GM18507 (cell line): ENCODE data around the gene ISG20L2.

Experiments
- DNase-seq: peaks from one replicate; pipeline ENCODE4 v3.0.0; 2011; ENCODE audit warnings: low read depth; ENCODE audit not compliant: insufficient read length; ENCODE audit errors: extremely low spot score
- FAIRE-seq: peaks from 2 replicates; lab custom pipeline; 2011; peaks lifted over from hg19 to GRCh38; lab: Jason Lieb, UNC

Gene ISG20L2

DNA sequence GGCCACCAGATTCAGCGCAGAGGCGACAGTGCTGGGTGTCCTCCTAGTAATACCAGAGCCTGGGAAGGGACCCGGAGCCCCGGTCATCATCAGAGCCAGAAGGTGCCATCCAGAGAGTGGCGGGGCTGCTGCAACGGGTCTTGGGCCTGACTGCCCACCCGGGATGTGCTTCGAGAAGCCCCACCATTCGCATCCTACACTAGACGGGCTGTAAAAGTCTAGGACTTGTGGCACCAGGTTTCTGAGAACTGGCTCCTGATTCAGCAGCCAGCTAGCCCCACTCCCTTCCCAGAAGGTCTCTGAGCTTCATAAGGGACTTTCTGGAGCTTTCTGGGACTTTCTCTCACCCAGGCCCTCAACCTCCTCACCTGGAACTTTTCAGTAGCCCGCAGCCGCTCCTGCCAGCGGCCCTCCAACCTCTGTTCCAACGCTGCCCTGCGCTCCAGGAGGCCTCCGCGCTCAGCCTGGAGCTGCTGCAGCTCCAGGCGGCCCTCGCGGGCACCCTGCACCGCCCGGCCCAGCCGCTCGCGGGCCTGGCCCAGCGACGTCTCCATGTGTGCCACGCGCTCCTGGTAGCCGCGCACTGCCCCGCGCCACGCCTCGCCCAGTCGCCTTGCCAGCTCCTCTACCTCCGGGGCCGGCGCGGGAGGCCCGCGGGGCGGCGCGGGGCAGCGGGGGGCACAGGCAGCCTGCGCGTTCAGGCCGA, 52.3 kb downstream of the ISG20L2 start:
- no peak for DNase-seq
- FAIRE-seq: no peak

DNA sequence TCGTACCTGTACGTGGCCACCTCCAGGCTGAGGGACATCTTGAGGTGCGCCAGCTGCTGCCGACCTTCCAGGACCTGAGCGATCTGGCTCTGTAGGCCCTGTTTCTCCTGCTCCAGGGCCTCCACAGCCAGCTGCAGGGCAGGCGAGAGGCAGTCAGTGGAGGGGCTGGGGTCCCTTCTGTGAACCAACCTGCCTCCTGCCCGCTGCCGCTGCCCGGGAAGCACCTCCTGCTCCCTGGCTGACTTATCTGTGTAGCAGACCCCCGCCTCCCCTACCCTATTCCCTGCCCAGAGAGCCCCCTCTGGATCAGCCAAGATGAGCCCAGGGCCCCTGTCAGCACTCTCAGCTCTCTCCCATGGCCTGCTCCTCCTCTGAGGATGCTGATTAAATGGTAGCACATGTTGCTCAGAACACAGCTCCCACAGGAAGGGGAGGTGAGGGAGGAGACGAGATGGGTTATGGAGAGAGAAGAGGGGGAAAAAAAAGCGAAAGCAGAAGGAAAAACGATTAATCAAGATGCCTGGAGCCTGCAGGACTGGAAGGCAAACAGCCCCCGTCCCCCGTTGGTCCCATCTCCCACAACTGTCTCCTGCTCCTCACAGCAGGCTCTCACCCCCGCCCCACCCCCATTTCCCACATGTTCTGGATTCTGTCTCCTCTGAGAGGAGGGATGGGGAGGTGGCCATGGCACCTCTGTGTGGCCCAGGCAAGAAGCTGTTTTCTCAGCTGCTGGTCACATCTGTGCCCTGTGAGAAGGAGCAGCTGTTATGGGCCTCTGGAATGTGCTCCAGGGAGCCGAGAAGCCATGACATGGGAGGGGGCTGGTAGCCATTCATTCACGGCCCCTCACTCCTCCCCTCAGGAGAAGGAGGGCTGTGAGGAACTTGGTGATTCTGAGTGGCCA, 53.1 kb downstream of the ISG20L2 start:
- FAIRE-seq: no peak
- DNase-seq: no peak

DNA sequence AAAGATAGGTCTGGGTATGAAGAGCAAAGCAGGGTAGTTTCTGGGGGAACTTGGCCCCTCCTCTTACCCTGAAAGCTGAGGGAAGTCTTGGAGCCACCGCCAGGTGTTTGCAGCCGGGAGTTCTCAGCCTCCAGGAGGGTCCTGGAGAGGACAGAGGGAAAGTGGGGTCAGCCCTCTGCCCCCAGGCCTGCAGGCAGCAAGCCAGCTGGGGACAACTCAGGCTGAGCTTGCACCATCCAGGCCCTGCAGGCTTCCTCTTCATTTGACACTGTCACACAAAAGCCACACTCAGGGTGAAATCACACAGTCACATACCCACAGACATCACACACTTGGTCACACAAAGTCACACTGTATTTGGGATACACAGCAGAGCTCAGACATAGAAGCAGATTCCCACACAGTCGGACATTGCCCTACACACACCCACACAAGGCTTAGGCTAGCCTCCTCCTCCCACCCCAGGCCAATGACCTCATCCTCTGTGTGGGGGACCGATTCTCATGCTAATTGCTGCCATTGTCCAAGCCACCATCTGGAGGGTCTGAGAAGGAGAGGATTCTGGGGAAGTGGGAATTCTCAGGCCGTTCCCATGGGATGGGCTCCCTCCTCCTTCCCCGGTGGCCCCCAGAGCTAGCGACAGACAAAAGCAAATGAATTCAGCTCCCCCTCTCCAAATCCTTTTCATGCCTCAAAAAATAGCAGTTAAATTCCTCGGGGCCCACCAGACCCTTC, 55.0 kb downstream of the ISG20L2 start:
- DNase-seq (no peak), FAIRE-seq (no peak)
